IPS-18a (cell line): ENCODE measurements around the gene RADIL.

Experiments used
- H3K27ac ChIP-seq: one replicate; pipeline ENCODE4 v1.5.1; 2013; ENCODE audit warnings: low read length
- H3K27me3 ChIP-seq: one replicate; pipeline ENCODE4 v1.6.1; 2013; ENCODE audit warnings: mild to moderate bottlenecking, low read length; ENCODE audit not compliant: control insufficient read depth, insufficient read depth
- H3K36me3 ChIP-seq: one replicate; pipeline ENCODE4 v1.6.1; 2013; ENCODE audit warnings: low read depth, low read length; ENCODE audit not compliant: control insufficient read depth
- H3K4me1 ChIP-seq: one replicate; pipeline ENCODE4 v1.6.1; 2013; ENCODE audit warnings: low read depth, low read length; ENCODE audit not compliant: control insufficient read depth
- H3K4me3 ChIP-seq: one replicate; pipeline ENCODE4 v1.5.1; 2013; ENCODE audit warnings: low read length
- H3K9ac ChIP-seq: one replicate; pipeline ENCODE4 v1.6.1; 2013; ENCODE audit warnings: mild to moderate bottlenecking, low read length, moderate library complexity
- H3K9me3 ChIP-seq: one replicate; pipeline ENCODE4 v1.6.1; 2013; ENCODE audit warnings: low read depth, low read length; ENCODE audit not compliant: control insufficient read depth

RADIL gene

DNA sequence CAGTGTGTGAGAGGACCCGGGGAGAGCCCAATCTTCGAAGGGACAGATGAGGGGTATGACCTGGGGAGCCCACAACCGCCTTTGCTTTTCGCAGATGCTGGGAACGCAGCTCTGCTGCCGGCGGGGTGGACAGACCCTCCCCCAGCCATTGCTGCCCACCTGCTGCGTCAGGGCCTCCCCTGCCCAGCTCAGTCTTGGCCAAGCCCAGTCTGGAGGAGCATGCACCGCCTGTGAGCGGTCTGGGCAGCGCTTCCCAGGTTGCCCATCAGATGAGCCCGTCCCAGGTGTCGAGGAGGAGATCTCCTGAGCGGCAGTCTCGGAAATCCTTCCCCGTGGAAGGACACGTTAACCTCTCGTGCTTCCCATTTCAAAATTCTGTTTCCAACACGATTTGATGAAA lies 125.4 kb downstream of the RADIL start:
- Histone ChIP-seq H3K9ac (no peak overlapping the region), H3K27ac (no peak overlapping the region), H3K9me3 (no peaks in the 10 kb centered on the region), H3K36me3 (peaks cover 5% of the 10 kb centered on the region), H3K4me3 (no peak overlapping the region), H3K4me1 (no peaks in the 10 kb centered on the region), H3K27me3 (no peaks in the 10 kb centered on the region)

DNA sequence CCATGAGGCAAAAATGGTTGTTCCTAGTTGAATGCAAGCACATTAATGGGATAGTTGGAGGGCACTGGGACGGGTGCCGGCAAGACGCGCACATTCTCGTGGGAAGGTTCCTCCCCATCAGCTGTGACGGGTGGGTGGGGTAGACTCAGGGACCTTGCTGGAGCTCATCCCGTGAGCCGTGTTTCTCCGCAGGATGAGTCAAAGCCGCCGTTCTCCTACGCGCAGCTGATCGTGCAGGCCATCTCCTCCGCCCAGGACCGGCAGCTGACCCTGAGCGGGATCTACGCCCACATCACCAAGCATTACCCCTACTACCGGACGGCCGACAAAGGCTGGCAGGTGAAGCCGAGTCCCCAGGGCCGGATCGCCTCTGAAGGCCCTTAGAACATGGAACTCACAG lies 128.5 kb downstream of the RADIL start:
- Histone ChIP-seq H3K27ac (no peak overlapping the region), H3K36me3 (peaks cover 4% of the 10 kb centered on the region)

DNA sequence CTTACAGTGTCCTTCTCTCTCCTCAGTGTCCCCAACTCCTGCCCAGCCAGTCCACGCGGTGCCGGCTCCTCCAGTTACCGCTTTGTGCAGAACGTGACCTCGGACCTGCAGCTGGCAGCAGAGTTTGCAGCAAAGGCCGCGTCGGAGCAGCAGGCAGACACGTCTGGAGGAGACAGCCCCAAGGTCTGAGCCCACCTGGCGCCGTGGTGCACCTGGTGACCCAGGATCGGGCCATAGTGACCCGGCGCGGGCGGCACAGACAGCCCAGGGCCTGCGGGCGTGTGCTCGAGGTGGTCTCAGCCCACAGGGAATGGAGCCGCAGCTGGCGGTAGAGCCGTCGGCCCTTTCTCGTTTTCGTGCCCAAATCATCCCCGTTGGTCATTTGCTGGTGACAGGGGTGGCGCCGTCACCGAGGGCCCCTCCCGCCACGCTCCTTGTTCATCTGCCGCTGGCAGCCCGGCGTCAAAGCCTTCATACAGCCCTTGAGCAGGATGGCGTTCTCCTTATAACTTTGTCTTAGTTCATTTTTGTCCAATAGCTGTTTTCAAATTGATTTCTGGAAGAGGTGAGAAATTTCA lies 129.0 kb downstream of the RADIL start:
- Histone ChIP-seq H3K9me3 (no peaks in the 10 kb centered on the region), H3K27ac (no peak overlapping the region), H3K27me3 (no peaks in the 10 kb centered on the region), H3K4me1 (no peaks in the 10 kb centered on the region), H3K9ac (no peak overlapping the region), H3K4me3 (no peak overlapping the region), H3K36me3 (peaks cover 4% of the 10 kb centered on the region)

More for the DNA sequence above, 128.5 kb downstream of the RADIL start:
- Histone ChIP-seq H3K9ac (no peak overlapping the region), H3K9me3 (no peaks in the 10 kb centered on the region), H3K4me3 (no peak overlapping the region), H3K4me1 (no peaks in the 10 kb centered on the region), H3K27me3 (no peaks in the 10 kb centered on the region)

DNA sequence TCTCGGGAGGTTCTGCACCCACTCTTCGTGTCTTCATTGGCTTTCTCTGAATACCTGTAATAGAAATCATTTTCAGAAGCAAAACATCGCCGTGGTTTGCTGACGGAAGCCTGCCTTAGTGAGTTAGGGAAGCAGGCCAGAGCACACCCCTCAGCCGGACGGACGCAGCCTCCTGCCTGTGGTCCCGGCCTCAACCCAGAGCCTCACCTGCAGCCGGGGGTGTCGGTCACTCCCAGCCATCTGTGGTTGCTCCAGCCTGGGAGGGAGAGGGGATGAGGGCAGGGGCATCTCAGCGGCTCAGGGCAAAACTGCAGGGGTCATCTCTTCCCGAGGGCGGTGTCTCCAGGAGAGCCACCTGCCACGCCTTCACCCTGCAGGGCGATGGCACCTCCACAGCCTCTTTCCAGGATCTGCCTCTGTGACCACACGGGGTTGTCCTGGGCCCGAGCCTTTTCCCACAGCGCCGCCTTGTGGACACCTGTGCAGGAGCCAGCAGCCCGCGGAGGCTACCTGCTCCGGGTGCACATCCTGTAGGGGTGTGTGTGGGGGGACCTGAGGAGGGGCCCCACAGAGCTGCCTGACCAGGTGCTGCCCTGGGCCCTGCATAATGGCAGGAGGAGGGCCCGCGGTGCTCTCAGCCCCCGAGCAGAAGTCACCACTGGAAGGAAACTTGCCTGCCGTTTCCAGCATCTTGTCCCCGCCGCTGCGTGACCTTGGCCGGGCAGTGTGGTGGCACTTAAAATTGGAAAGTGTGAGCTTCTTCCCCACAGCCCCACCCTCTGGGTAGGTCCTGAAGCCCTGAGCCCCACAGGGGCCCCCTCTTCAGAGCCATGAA lies 129.7 kb downstream of the RADIL start:
- Histone ChIP-seq H3K27ac (no peak overlapping the region), H3K4me3 (no peak overlapping the region), H3K9ac (no peak overlapping the region)

DNA sequence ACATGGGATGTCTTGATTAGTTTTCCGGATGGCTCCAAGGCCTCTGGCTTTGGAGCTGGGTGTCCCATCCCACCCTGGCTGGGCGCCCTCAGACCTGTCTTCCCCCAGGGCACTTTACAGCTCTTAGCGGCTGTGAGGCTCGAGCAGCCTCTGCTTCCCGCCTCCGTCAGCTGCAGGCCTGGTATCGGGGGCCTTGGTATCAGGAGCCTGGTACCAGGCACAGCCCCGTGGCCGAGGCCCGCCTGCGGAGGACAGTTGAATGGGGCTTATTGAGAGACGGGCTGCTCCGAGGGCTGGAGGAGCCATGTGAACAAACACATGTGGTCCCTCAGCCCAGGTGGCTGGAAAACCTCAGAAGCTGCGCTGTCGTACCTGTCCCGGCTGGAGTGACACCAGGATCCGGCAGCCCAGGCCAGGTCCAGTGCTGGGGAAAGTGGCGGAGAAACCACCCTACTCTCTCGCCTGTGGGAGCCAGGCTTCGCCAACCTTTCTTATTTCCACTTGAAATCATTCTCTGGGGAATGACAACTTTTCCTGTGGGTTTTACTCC lies 132.0 kb downstream of the RADIL start:
- Histone ChIP-seq H3K9ac (no peak overlapping the region), H3K9me3 (no peaks in the 10 kb centered on the region), H3K27ac (no peak overlapping the region), H3K36me3 (peaks cover 4% of the 10 kb centered on the region), H3K4me3 (no peak overlapping the region), H3K4me1 (no peaks in the 10 kb centered on the region), H3K27me3 (no peaks in the 10 kb centered on the region)

More for the DNA sequence above, 129.7 kb downstream of the RADIL start:
- Histone ChIP-seq H3K9me3 (no peaks in the 10 kb centered on the region), H3K4me1 (no peaks in the 10 kb centered on the region), H3K27me3 (no peaks in the 10 kb centered on the region), H3K36me3 (peaks cover 4% of the 10 kb centered on the region)

DNA sequence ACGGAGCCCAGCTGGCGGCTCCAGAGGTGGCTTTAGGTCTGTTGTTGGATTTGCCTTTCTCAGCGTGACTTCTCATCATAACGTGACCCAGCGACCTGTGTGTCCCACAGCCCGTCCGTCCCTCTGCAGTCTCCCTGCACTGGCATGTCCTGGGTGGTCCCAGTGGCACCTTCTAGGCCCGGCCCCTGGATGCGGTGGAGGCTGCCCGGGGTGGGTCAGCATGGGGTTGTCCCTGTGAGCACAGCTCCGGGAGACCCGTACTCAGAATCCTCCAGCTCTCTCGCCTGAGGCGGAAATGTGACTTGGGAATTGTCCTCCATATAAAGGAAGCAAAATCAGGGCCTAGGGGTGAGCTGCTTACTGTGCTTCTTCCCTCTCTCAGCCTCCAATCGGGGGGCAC lies 133.7 kb downstream of the RADIL start:
- Histone ChIP-seq H3K36me3 (no peaks in the 10 kb centered on the region), H3K9ac (no peak overlapping the region), H3K27ac (no peak overlapping the region), H3K4me3 (no peak overlapping the region), H3K4me1 (peaks cover under 1% of the 10 kb centered on the region), H3K27me3 (no peaks in the 10 kb centered on the region), H3K9me3 (no peaks in the 10 kb centered on the region)

DNA sequence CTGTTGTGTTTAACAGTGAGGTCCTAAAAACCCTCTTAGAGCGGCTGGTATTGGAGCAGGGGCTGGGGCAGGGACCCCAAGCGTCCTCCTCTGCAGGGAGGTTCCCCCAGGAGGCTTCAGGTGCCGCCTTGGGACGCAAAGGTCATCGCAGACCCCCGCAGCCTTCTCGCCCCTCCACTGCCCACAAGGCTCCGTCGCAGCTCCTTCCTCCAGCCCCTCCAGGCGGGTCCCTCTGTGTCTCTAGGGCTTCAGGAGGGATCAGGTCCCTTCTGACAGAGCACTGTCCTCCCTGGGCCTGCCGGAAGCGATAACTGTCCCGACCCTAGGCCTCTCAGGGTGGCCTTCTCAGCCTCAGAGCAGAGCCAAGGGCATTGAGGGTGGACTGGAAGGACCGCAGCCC lies 134.2 kb downstream of the RADIL start:
- Histone ChIP-seq H3K9ac (no peak overlapping the region), H3K36me3 (no peaks in the 10 kb centered on the region), H3K27ac (no peak overlapping the region), H3K9me3 (no peaks in the 10 kb centered on the region), H3K4me1 (peaks cover 5% of the 10 kb centered on the region), H3K4me3 (no peak overlapping the region), H3K27me3 (peaks cover 3% of the 10 kb centered on the region)
